CD4-positive, alpha-beta T cell treated with Interferon alpha-2 for 1 hour (primary cell): ENCODE results near the gene SIDT1.

Source experiments
- DNase-seq, 2 donors: peaks; one replicate each; pipeline ENCODE4 v3.0.0-alpha.2; 2020 to 2022

The SIDT1 gene

DNA sequence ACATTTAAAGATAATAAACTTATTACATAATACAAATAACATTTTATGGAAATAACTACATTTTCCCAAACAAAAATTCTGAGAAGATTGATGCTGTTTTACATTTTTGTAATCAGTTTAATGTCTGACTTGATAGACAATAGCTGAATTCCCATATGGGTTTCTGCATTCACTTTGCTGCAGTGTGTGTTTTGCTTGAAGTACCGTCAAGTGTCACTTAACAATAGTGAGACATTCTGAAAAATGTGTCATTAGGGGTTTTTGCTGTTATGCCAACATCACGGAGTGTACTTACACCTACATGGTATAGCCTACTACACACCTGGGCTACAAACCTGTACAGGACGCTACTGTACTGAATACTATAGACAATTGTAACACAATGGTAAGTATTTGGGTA is 106.6 kb downstream of the SIDT1 start:
- no peak for DNase-seq

DNA sequence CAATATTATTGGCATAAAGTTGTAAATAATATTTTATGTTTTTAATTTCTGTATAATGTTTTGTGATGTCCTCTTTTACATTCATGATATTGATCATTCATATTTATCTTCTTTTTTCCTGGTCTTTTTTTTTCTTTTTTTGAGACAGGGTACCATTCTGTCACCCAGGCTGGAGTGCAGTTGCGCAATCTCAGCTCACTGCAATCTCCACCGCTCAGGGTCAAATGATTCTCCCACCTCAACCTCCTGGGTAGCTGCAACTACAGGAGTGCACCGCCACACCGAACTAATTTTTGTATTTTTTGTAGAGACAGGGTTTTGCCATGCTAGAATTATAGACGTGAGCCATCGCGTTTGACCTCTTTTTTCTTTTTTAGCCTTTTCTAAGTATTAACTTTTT is 111.2 kb downstream of the SIDT1 start:
- DNase-seq = no peak

DNA sequence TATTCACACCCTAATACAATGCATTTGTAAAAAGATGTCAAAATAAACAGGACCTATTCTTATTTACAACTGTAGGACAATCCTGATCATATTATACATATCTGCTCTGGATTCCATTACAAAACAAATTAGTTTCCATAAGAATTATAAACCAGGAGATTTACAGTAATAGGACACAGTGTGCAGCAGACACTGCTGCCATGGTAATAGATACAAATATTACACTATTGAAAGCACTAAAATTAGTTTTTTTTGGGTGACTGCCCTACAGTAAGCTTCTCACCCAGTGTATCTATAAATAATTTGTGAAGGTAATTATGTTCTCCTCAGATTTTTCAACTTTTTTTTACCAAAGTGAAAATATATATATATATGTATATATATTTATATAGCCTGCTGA is 116.2 kb downstream of the SIDT1 start:
- no peak for DNase-seq

GRCh38 chr3:113649174-113649845 is 117.0 kb downstream of the SIDT1 start:
- no peak for DNase-seq

DNA sequence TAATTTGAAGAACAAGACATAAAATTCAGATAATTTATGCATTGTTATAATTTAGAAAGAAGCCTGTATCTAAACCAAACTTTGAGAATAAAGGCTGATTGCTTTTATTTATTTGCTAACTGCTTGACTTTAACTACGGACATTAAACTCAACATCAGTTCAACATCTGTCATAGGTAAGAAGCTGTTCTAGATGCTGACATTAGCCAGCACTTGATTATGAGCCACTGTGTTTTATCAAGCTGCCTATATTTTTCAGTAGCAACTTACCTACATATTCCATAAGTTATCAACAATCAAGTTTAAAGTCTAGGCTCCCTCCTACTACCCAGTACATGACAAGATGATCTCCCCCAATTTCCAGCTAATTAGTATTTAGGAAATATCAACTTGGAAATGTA is 122.0 kb downstream of the SIDT1 start:
- no peak for DNase-seq

GRCh38 chr3:113654851-113655250 is 122.5 kb downstream of the SIDT1 start:
- DNase-seq = no peak

GRCh38 chr3:113658107-113658506 is 125.8 kb downstream of the SIDT1 start:
- no peak for DNase-seq

DNA sequence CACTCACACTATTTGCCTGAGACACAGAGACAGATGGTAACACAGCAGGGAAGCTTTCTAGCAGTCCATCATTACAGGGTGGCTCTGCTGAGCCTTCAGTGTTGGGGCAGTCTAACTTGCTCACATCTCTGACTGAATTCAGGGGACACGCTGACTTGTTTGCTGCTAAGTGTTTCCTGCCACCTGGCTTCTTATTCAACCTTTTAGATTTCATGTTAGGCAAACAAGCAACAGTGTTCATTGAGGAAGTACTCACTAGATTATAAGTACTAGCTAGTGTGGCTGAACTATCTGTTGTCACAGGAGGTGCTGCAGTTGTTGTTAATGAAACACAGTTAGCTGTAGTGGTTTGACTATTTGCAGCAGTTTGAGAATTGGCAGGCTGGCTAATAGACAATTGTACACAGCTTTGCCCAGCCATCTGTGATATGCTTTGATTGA is 126.8 kb downstream of the SIDT1 start:
- no peak for DNase-seq

- DNase-seq = no peak
These were observed 127.6 kb downstream of the SIDT1 start for GRCh38 chr3:113659996-113660395.

DNA sequence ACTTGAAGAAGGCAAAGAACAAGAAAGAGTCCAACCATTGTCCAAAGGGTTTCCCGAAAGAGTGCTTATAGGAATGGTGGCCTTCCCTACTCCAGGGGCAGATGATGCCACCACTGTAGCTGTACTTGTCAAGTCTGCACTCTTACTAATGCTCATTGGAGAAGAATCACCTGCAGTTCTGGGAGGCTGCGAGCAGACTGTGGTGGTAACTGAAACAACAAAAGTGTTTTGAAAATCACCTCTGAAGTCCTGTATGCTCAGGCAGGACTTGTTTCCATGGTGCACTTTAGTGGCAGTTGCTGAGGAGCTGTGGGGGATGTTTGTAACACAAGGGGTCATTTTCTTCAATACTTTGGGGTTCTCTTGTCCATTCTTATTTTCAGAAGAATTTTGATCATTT is 128.1 kb downstream of the SIDT1 start:
- no peak for DNase-seq

DNA sequence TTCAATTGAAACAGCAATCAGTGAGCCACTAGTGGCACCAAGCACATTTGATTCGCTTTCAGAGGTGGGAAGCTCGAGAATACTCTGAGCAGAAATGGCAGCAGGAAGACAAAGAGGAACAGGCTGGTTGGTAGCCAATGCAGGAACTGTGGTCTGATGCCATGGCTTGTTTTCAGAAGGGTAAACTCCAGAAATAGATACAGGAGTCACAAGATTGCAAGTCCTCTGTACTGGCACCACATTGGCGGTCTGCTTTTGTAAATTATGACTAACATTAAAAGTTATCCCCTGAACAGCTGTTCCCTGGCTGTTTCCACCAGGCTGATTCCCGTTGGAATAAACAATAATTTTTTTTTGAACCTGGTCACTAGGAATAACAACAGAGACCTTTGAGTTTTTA is 128.5 kb downstream of the SIDT1 start:
- peak in 1 of 2 donors; percentile 7 for DNase-seq

DNA sequence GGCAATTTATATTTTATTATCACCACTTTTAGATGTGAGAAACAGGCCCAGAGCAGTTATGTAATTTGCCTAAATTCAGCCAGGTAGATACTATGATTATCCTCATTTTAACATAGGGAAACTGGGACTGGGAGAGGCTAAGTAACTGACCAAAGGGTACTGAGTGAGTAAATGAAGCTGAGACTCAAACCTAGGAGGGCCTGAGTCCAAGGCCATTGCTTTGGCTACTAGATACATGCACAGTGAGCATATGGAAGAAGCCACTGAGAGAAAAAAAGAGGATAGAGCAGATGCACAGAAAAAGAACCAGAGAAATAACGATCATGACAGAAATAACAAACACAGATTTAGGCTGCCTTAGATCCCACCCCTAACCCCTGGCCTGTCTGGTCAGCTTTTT is 130.5 kb downstream of the SIDT1 start:
- DNase-seq = no peak

DNA sequence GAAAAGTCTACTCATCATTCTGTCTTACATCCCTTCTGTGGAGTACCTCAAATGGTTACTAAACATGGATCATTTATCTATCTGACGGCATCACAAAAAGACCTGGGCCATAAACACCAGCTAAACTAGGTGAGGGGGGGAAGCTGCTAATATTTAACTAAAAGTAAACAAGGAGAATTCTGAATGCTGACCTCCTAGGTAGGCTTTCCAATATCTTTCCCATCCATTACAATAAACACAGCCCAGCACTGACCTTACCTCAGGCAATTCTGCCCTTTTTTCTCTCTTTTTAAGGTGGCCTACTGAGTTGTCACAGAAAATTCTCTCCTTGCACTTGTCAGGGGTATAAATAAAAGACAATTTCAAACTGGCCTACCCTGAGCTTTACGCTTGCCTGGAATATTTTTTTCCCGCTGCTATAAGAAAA is 131.0 kb downstream of the SIDT1 start:
- no peak for DNase-seq

GRCh38 chr3:113663761-113664160 is 131.4 kb downstream of the SIDT1 start:
- no peak for DNase-seq

- DNase-seq = no peak
These were observed 132.3 kb downstream of the SIDT1 start for GRCh38 chr3:113664523-113665094.

DNA sequence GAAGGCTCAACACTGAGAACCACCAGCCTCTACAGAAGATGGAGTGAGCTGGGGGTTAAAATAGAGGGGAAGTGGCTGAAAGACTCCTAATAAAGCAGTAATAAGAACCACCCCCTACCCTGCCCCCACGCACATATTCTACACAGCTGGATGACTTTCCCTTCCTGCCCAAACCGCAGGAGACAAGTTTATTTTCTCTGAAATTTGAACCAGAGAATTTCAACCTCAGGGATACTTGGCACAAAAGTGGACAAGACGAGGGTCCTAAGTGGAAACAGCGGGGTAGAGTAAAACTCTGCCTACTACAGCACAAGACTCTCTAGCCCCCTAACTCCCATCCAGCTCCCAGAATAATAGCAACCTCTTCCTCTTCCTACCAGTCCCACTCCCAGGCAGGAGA is 135.7 kb downstream of the SIDT1 start:
- no peak for DNase-seq

DNA sequence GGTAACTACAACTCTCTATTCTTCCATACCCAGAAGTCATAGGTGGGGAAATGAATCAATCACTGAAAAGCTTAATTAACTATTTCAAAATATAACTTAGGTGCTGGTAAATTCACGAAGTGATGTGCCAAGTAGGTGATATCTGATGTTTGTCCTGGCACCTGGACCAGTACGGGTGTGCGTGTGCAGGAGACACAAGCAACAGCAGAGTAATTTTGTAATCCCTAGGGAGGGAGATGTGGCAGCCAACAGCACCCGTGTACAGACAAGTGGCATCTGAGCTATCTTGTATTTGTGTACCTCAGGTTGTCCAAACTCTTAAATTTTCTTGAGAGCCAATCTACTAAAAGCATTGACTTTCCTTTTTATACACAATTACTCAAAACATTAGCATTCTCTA is 141.2 kb downstream of the SIDT1 start:
- no peak for DNase-seq

DNA sequence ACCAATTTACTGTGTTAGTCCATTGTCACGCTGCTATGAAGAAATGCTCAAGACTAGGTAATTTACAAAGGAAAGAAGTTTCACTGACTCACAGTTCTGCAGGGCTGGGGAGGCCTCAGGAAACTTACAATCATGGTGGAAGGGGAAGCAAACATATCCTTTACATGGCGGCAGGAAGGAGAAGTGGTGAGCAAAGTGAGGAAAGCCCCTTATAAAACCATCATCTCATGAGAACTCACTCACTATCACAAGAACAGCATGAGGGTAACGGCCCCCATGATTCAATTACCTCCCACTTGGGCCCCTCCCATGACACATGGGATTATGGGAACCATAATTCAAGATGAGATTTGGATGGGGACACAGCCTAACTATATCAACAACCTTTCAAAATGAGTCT is 143.9 kb downstream of the SIDT1 start:
- DNase-seq = no peak

- DNase-seq = no peak
These were observed 145.4 kb downstream of the SIDT1 start for GRCh38 chr3:113677737-113678136.

- no peak for DNase-seq
These were observed 146.4 kb downstream of the SIDT1 start for GRCh38 chr3:113678773-113679172.
